Peyer's patch (tissue), 4 donors: ENCODE results near the gene GPX1. TPM values are rescaled to one million over a fixed set of nuclear protein-coding genes. Genes with fewer than 3 reads are reported as not detected.
"Not testable (repeated sequence)": the region's sequence is repeated elsewhere in the genome, so short reads cannot be mapped to it uniquely, and the experiment has no call there.

Source experiments
- DNase-seq, 3 donors: peaks; one replicate each; pipeline ENCODE4 v3.0.0-alpha.2; 2017 to 2019
- H3K27ac ChIP-seq, 4 donors: fragments of 200-600 bp; sonication (generic); one replicate each; pipeline ENCODE4 v1.5.1; 2016 to 2019
- H3K27me3 ChIP-seq, 2 donors: fragments of 200-600 bp; sonication (generic); one replicate each; pipeline ENCODE4 v1.5.1; 2019
- H3K36me3 ChIP-seq, 3 donors: fragments of 200-600 bp; sonication (generic); one replicate each; pipeline ENCODE4 v1.5.1; 2016 to 2019
- H3K4me1 ChIP-seq, 4 donors: fragments of 200-600 bp; sonication (generic); one replicate each; pipeline ENCODE4 v1.5.1; 2016 to 2019
- H3K4me3 ChIP-seq, 4 donors: fragments of 200-600 bp; sonication (generic); 1 replicate in 3 of 4; 2 replicates in 1 of 4; pipeline ENCODE4 v1.5.1; 2016 to 2019; ENCODE audit warnings: mild to moderate bottlenecking in 1 of 4
- H3K9me3 ChIP-seq, 4 donors: fragments of 200-600 bp; sonication (generic); one replicate each; pipeline ENCODE4 v1.5.1; 2016 to 2019; ENCODE audit warnings: mild to moderate bottlenecking in 1 of 4
- CTCF ChIP-seq, 6 experiments: fragments of 450-650 bp in 4 of 6; fragments of 200-600 bp in 2 of 6; sonication (generic) in 1 of 6; IDR thresholded peaks; one replicate each; pipeline ENCODE4 v1.5.1; 2017 to 2019; ENCODE audit warnings: antibody characterized with exemption in 6 of 6, mild to moderate bottlenecking in 3 of 6, moderate library complexity in 1 of 6
- POLR2A ChIP-seq, 2 donors: fragments of 450-650 bp; IDR thresholded peaks; one replicate each; pipeline ENCODE4 v1.5.1; 2017; ENCODE audit warnings: antibody characterized with exemption in 2 of 2, mild to moderate bottlenecking in 2 of 2, moderate library complexity in 2 of 2
- total RNA-seq, 4 donors: library from RNA; depleted of rRNA; stranded (reverse); fragments of >200 nt; gene quantifications; one replicate each; pipeline ENCODE4 v1.1.0, GENCODE V29; 2016

The GPX1 gene
- total RNA-seq, 4 donors from 2014 or later: 104 to 161 (median 130) TPM

- Histone ChIP-seq H3K4me1 (no peaks in the 10 kb centered on the region), H3K9me3 (no peaks in the 10 kb centered on the region), H3K4me3 (no peak overlapping the region), H3K36me3 (peaks cover 0 to 85% (median 0%) of the 10 kb centered on the region in 3 donors), H3K27ac (no peak overlapping the region), H3K27me3 (no peaks in the 10 kb centered on the region)
- DNase-seq: no peak
- TF ChIP-seq CTCF (IDR thresholded peaks at IDR 0.05) (no peak), POLR2A (IDR thresholded peaks at IDR 0.05) (no peak)
Observed at GRCh38 chr3:49333091-49333490, 25.1 kb downstream of the GPX1 start.

- DNase-seq: no peak
Observed at GRCh38 chr3:49329186-49329585, 29.0 kb downstream of the GPX1 start.

GRCh38 chr3:49328350-49328749 is 29.8 kb downstream of the GPX1 start:
- not testable (repeated sequence) for DNase-seq, H3K4me3 ChIP-seq, H3K9me3 ChIP-seq, H3K27me3 ChIP-seq, H3K4me1 ChIP-seq, H3K27ac ChIP-seq
- peaks cover 0 to 98% (median 0%) of the 10 kb centered on the region in 3 donors for H3K36me3 ChIP-seq

More at GRCh38 chr3:49329186-49329585, 29.0 kb downstream of the GPX1 start:
- Histone ChIP-seq H3K9me3 (no peaks in the 10 kb centered on the region), H3K4me1 (no peaks in the 10 kb centered on the region), H3K27me3 (no peaks in the 10 kb centered on the region), H3K27ac (no peak overlapping the region), H3K4me3 (no peak overlapping the region), H3K36me3 (peaks cover 0 to 98% (median 0%) of the 10 kb centered on the region in 3 donors)
- TF ChIP-seq CTCF (IDR thresholded peaks at IDR 0.05): no peak
- TF ChIP-seq POLR2A (IDR thresholded peaks at IDR 0.05): no peak

GRCh38 chr3:49327485-49327884 is 30.7 kb downstream of the GPX1 start:
- H3K4me3 ChIP-seq: no peak overlapping the region
- H3K27ac ChIP-seq: no peak overlapping the region
- no peaks in the 10 kb centered on the region for H3K4me1 ChIP-seq
- peaks cover 0 to 99% (median 0%) of the 10 kb centered on the region in 3 donors for H3K36me3 ChIP-seq
- TF ChIP-seq CTCF (IDR thresholded peaks at IDR 0.05): peak in 3 of 6 experiments; percentile 29 to 35 (median 31)
- no peak for TF ChIP-seq POLR2A (IDR thresholded peaks at IDR 0.05)
- H3K27me3 ChIP-seq: no peaks in the 10 kb centered on the region
- no peaks in the 10 kb centered on the region for H3K9me3 ChIP-seq
- no peak for DNase-seq

- no peak for TF ChIP-seq CTCF (IDR thresholded peaks at IDR 0.05)
- no peak for TF ChIP-seq POLR2A (IDR thresholded peaks at IDR 0.05)
- Histone ChIP-seq H3K9me3 (no peaks in the 10 kb centered on the region), H3K27ac (no peak overlapping the region), H3K36me3 (peaks cover 0 to 99% (median 0%) of the 10 kb centered on the region in 3 donors), H3K27me3 (no peaks in the 10 kb centered on the region), H3K4me3 (no peak overlapping the region), H3K4me1 (no peaks in the 10 kb centered on the region)
- DNase-seq: no peak
Observed at GRCh38 chr3:49324768-49325167, 33.4 kb downstream of the GPX1 start.

GRCh38 chr3:49316696-49317457 is 41.3 kb downstream of the GPX1 start:
- no peak overlapping the region for H3K4me3 ChIP-seq
- H3K9me3 ChIP-seq: no peaks in the 10 kb centered on the region
- H3K4me1 ChIP-seq: no peaks in the 10 kb centered on the region
- no peak for TF ChIP-seq POLR2A (IDR thresholded peaks at IDR 0.05)
- no peak for TF ChIP-seq CTCF (IDR thresholded peaks at IDR 0.05)
- no peak overlapping the region for H3K27ac ChIP-seq
- no peak for DNase-seq
- H3K36me3 ChIP-seq: peaks cover 0 to 89% (median 0%) of the 10 kb centered on the region in 3 donors
- no peaks in the 10 kb centered on the region for H3K27me3 ChIP-seq
